Measurements from ENCODE around the gene GCHFR. TPM values are rescaled to one million over a fixed set of nuclear protein-coding genes. Genes with fewer than 3 reads are reported as not detected.

Gene GCHFR
- total RNA-seq, 2 donors from 2014 or later = 39.5 to 42.5 TPM

- H3K27me3 ChIP-seq = no peaks in the 10 kb centered on the region
- H3K4me3 ChIP-seq = no peak overlapping the region
- H3K36me3 ChIP-seq = peaks cover 10% of the 10 kb centered on the region
- H3K9ac ChIP-seq (ENCODE audit: low read depth in 2 of 2, low read length in 2 of 2) = no peak overlapping the region
- intact Hi-C loops (cut with DNase I) = no loop called here
- H3K27ac ChIP-seq = no peak overlapping the region
- peaks cover 19% of the 10 kb centered on the region for H3K4me1 ChIP-seq
- no peak for DNase-seq
- TF ChIP-seq CTCF (IDR thresholded peaks at IDR 0.05) = no peak
- no peaks in the 10 kb centered on the region for H3K9me3 ChIP-seq
Measured at GRCh38 chr15:40772014-40772413, 8.1 kb downstream of the GCHFR start.

- no peaks in the 10 kb centered on the region for H3K27me3 ChIP-seq
- H3K27ac ChIP-seq = no peak overlapping the region
- H3K9ac ChIP-seq (ENCODE audit: low read depth in 2 of 2, low read length in 2 of 2) = no peak overlapping the region
- peaks cover 10% of the 10 kb centered on the region for H3K36me3 ChIP-seq
- no peaks in the 10 kb centered on the region for H3K9me3 ChIP-seq
- DNase-seq = no peak
- intact Hi-C loops (cut with DNase I) = no loop called here
- H3K4me1 ChIP-seq = peaks cover 12% of the 10 kb centered on the region
- TF ChIP-seq CTCF (IDR thresholded peaks at IDR 0.05) = no peak
- no peak overlapping the region for H3K4me3 ChIP-seq
Measured at GRCh38 chr15:40773496-40773895, 9.6 kb downstream of the GCHFR start.

- Histone ChIP-seq H3K9ac (ENCODE audit: low read depth in 2 of 2, low read length in 2 of 2) (no peak overlapping the region), H3K27me3 (no peaks in the 10 kb centered on the region), H3K36me3 (peaks cover 13% of the 10 kb centered on the region), H3K27ac (no peak overlapping the region), H3K4me1 (peaks cover 12% of the 10 kb centered on the region), H3K9me3 (no peaks in the 10 kb centered on the region), H3K4me3 (no peak overlapping the region)
- no peak for TF ChIP-seq CTCF (IDR thresholded peaks at IDR 0.05)
- intact Hi-C loops (cut with DNase I) = no loop called here
- DNase-seq = no peak
Measured at GRCh38 chr15:40773902-40774301, 10.0 kb downstream of the GCHFR start.

GRCh38 chr15:40775007-40775406, 11.1 kb downstream of the GCHFR start:
- Histone ChIP-seq H3K27ac (no peak overlapping the region), H3K9me3 (no peaks in the 10 kb centered on the region), H3K9ac (ENCODE audit: low read depth in 2 of 2, low read length in 2 of 2) (no peak overlapping the region), H3K36me3 (peaks cover 16% of the 10 kb centered on the region), H3K4me1 (peaks cover 5% of the 10 kb centered on the region), H3K27me3 (no peaks in the 10 kb centered on the region), H3K4me3 (no peak overlapping the region)
- intact Hi-C loops (cut with DNase I) = no loop called here
- no peak for DNase-seq
- no peak for TF ChIP-seq CTCF (IDR thresholded peaks at IDR 0.05)

- DNase-seq = no peak
Measured at GRCh38 chr15:40775740-40776536, 12.1 kb downstream of the GCHFR start.

More at GRCh38 chr15:40775740-40776536, 12.1 kb downstream of the GCHFR start:
- Histone ChIP-seq H3K9me3 (no peaks in the 10 kb centered on the region), H3K36me3 (peaks cover 16% of the 10 kb centered on the region), H3K27me3 (no peaks in the 10 kb centered on the region), H3K4me3 (no peak overlapping the region), H3K9ac (ENCODE audit: low read depth in 2 of 2, low read length in 2 of 2) (no peak overlapping the region), H3K27ac (no peak overlapping the region), H3K4me1 (no peaks in the 10 kb centered on the region)
- intact Hi-C loops (cut with DNase I) = no loop called here
- no peak for TF ChIP-seq CTCF (IDR thresholded peaks at IDR 0.05)

All from colonic mucosa (tissue), 4 donors.